Measurements from ENCODE around the gene OSBPL3.

DNA sequence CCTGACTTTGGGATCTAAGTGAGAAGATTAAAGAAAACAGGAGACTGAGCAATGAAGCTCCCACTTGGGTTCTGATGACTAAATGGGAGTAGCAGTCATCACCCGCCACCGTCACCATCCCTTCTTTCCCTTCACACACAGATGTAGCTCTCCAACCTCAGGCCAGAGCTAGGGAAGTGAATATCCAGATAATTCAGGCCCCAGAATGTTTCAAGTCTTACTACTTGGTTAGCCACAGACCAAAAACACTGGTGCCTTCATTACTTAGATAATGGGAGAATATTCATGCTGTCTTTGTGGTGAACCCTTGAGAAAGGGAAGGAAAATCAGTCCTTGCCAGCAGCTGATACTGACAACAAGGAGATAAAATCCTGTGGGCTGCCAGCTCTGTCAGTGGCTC lies 100.7 kb downstream of the OSBPL3 start:
- TF ChIP-seq, protein P1, sequence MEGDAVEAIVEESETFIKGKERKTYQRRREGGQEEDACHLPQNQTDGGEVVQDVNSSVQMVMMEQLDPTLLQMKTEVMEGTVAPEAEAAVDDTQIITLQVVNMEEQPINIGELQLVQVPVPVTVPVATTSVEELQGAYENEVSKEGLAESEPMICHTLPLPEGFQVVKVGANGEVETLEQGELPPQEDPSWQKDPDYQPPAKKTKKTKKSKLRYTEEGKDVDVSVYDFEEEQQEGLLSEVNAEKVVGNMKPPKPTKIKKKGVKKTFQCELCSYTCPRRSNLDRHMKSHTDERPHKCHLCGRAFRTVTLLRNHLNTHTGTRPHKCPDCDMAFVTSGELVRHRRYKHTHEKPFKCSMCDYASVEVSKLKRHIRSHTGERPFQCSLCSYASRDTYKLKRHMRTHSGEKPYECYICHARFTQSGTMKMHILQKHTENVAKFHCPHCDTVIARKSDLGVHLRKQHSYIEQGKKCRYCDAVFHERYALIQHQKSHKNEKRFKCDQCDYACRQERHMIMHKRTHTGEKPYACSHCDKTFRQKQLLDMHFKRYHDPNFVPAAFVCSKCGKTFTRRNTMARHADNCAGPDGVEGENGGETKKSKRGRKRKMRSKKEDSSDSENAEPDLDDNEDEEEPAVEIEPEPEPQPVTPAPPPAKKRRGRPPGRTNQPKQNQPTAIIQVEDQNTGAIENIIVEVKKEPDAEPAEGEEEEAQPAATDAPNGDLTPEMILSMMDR (IDR thresholded peaks at IDR 0.05 in 4 of 5, conservative IDR thresholded peaks at IDR 0.05 in 1 of 5) = no peak
- no peak for TF ChIP-seq POLR2A (IDR thresholded peaks at IDR 0.05)

All from gastrocnemius medialis (tissue), 4 donors.